Mesendoderm (in vitro differentiated cells): ENCODE results near the gene CDC34.

ENCODE experiments used
- DNase-seq: peaks from one replicate; pipeline ENCODE4 v3.0.0; 2013
- H2AK5ac ChIP-seq: 2 replicates; pipeline ENCODE4 v1.6.1; 2013; ENCODE audit warnings: low read length, inconsistent platforms
- H2BK120ac ChIP-seq: 2 replicates; pipeline ENCODE4 v1.6.1; 2013; ENCODE audit warnings: low read depth, mild to moderate bottlenecking, low read length, moderate library complexity, mixed read lengths
- H2BK15ac ChIP-seq: replicated peaks from 2 replicates; pipeline ENCODE4 v1.6.1; 2013; ENCODE audit warnings: low read depth, mild to moderate bottlenecking, moderate library complexity
- H2BK5ac ChIP-seq: 2 replicates; pipeline ENCODE4 v1.6.1; 2013; ENCODE audit warnings: low read length, inconsistent platforms
- H3K18ac ChIP-seq: 2 replicates; pipeline ENCODE4 v1.6.1; 2013; ENCODE audit warnings: mild to moderate bottlenecking, low read length, mixed read lengths
- H3K23ac ChIP-seq: one replicate; pipeline ENCODE4 v1.6.1; 2013; ENCODE audit warnings: low read length
- H3K27ac ChIP-seq: 2 replicates; pipeline ENCODE4 v1.5.1; 2013; ENCODE audit warnings: low read depth, mild to moderate bottlenecking, inconsistent platforms, low read length, moderate library complexity
- H3K27me3 ChIP-seq: 2 replicates; pipeline ENCODE4 v1.6.1; 2013; ENCODE audit warnings: low read length, control low read depth, mild to moderate bottlenecking, inconsistent platforms; ENCODE audit not compliant: insufficient read depth, poor library complexity
- H3K36me3 ChIP-seq: 2 replicates; pipeline ENCODE4 v1.6.1; 2013; ENCODE audit warnings: low read length, inconsistent platforms; ENCODE audit not compliant: control insufficient read depth, insufficient read depth
- H3K4ac ChIP-seq: one replicate; pipeline ENCODE4 v1.6.1; 2013; ENCODE audit warnings: low read depth, mild to moderate bottlenecking, low read length, moderate library complexity
- H3K4me1 ChIP-seq: 2 replicates; pipeline ENCODE4 v1.6.1; 2013; ENCODE audit warnings: low read depth, low read length, inconsistent platforms; ENCODE audit not compliant: control insufficient read depth
- H3K4me2 ChIP-seq: 2 replicates; pipeline ENCODE4 v1.6.1; 2013; ENCODE audit warnings: low read length
- H3K4me3 ChIP-seq: 2 replicates; pipeline ENCODE4 v1.5.1; 2013; ENCODE audit warnings: mild to moderate bottlenecking, low read length
- H3K56ac ChIP-seq: one replicate; pipeline ENCODE4 v1.6.1; 2013; ENCODE audit warnings: low read length
- H3K79me1 ChIP-seq: 2 replicates; pipeline ENCODE4 v1.6.1; 2013; ENCODE audit warnings: low read length, inconsistent platforms
- H3K79me2 ChIP-seq: 2 replicates; pipeline ENCODE4 v1.6.1; 2013; ENCODE audit warnings: mild to moderate bottlenecking, low read length; ENCODE audit not compliant: control insufficient read depth, insufficient read depth
- H3K9ac ChIP-seq: 2 replicates; pipeline ENCODE4 v1.6.1; 2013; ENCODE audit warnings: low read length, inconsistent platforms
- H4K5ac ChIP-seq: one replicate; pipeline ENCODE4 v1.6.1; 2013; ENCODE audit warnings: low read length
- H4K8ac ChIP-seq: one replicate; pipeline ENCODE4 v1.6.1; 2013; ENCODE audit warnings: low read depth, mild to moderate bottlenecking, control low read depth, low read length, moderate library complexity
- WGBS: extraction: QIAGEN DNeasy Blood & Tissue Kit; methylation state at CpG from one replicate; pipeline ENCODE4 v1.1.7; 2013; ENCODE audit warnings: low lambda C conversion rate, missing lambda C conversion rate; ENCODE audit not compliant: insufficient coverage; ENCODE audit errors: extremely low coverage; 5-methylcytosine and 5-hydroxymethylcytosine counted together

The CDC34 gene

GRCh38 chr19:485583-486236 is 45.9 kb upstream of the CDC34 start:
- no peak for DNase-seq
- H3K27ac ChIP-seq: no peak overlapping the region
- WGBS: no CpG with 5 or more reads among the region's 23 CpGs

GRCh38 chr19:488505-489417 is 42.8 kb upstream of the CDC34 start:
- peak overlapping the region; percentile 96 for H3K18ac ChIP-seq
- WGBS: no CpG with 5 or more reads among the region's 114 CpGs
- H3K36me3 ChIP-seq: no peaks in the 10 kb centered on the region
- H3K27ac ChIP-seq: peak overlapping the region; percentile 92
- H2AK5ac ChIP-seq: no peak overlapping the region
- H4K5ac ChIP-seq: no peak overlapping the region
- no peaks in the 10 kb centered on the region for H3K79me1 ChIP-seq
- no peaks in the 10 kb centered on the region for H3K27me3 ChIP-seq
- no peaks in the 10 kb centered on the region for H3K79me2 ChIP-seq
- H2BK5ac ChIP-seq: peak overlapping the region; percentile 50
- DNase-seq: peak; percentile 95
- no peak overlapping the region for H2BK15ac ChIP-seq
- peak overlapping the region; percentile 59 for H3K4me2 ChIP-seq
- H2BK120ac ChIP-seq: no peak overlapping the region
- no peaks in the 10 kb centered on the region for H3K4me1 ChIP-seq
- H3K4ac ChIP-seq: peak overlapping the region; percentile 92
- peak overlapping the region; percentile 91 for H3K56ac ChIP-seq
- H4K8ac ChIP-seq: peak overlapping the region; percentile 68
- peak overlapping the region; percentile 94 for H3K9ac ChIP-seq
- H3K23ac ChIP-seq: no peak overlapping the region
- peak overlapping the region; percentile 82 for H3K4me3 ChIP-seq

More at GRCh38 chr19:485583-486236, 45.9 kb upstream of the CDC34 start:
- Histone ChIP-seq H3K4me1 (no peaks in the 10 kb centered on the region), H3K56ac (peak overlapping the region; percentile 44), H2BK5ac (no peak overlapping the region), H3K27me3 (no peaks in the 10 kb centered on the region), H4K5ac (no peak overlapping the region), H3K36me3 (no peaks in the 10 kb centered on the region), H3K4ac (no peak overlapping the region), H2BK120ac (no peak overlapping the region), H2BK15ac (no peak overlapping the region), H4K8ac (no peak overlapping the region), H3K9ac (peak overlapping the region; percentile 32), H3K4me3 (no peak overlapping the region), H3K79me1 (no peaks in the 10 kb centered on the region), H3K18ac (no peak overlapping the region), H3K23ac (no peak overlapping the region), H3K4me2 (no peak overlapping the region), H3K79me2 (no peaks in the 10 kb centered on the region), H2AK5ac (no peak overlapping the region)

- Histone ChIP-seq H3K4ac (no peak overlapping the region), H3K79me1 (no peaks in the 10 kb centered on the region), H3K4me1 (no peaks in the 10 kb centered on the region), H2BK15ac (no peak overlapping the region), H3K79me2 (no peaks in the 10 kb centered on the region), H2AK5ac (no peak overlapping the region), H3K4me3 (peak overlapping the region; percentile 73), H2BK120ac (no peak overlapping the region), H3K56ac (peak overlapping the region; percentile 86), H3K36me3 (no peaks in the 10 kb centered on the region), H3K27me3 (no peaks in the 10 kb centered on the region), H3K18ac (peak overlapping the region; percentile 29), H4K5ac (no peak overlapping the region), H3K9ac (peak overlapping the region; percentile 94), H3K4me2 (peak overlapping the region; percentile 93), H3K23ac (no peak overlapping the region), H4K8ac (no peak overlapping the region), H2BK5ac (no peak overlapping the region), H3K27ac (peak overlapping the region; percentile 36)
- peak; percentile 63 for DNase-seq
- no CpG with 5 or more reads among the region's 61 CpGs for WGBS
Measured at GRCh38 chr19:489418-490196, 42.0 kb upstream of the CDC34 start.

DNA sequence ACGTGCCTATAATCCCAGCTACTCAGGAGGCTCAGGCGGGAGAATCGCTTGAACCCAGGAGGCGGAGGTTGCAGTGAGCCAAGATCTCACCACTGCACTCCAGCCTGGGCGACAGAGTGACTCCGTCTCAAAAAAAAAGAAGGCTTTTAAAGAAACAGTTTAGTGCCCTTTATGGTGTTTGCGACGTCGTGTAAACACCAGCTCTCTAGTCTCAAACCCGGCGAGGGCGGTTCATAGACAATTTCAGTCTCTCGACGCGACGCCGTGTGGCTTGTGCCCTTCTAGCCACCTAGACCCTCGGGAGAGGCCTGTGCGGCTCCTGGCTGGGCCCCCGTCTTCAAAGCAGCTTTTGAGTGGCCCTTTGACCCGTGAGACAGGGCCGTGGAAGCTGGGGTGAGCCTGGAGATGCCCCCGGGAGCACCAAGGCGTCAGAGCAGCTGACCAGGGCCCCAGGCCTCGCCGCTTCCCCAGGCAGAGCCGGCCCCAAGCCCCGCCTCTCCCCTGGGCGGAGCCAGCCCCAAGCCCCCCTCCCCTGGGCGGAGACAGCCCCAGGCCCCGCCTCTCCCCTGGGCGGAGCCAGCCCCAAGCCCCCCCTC is 40.3 kb upstream of the CDC34 start:
- no peak overlapping the region for H3K9ac ChIP-seq
- H3K4ac ChIP-seq: no peak overlapping the region
- no peaks in the 10 kb centered on the region for H3K4me1 ChIP-seq
- no peaks in the 10 kb centered on the region for H3K27me3 ChIP-seq
- no peak overlapping the region for H3K27ac ChIP-seq
- H3K4me3 ChIP-seq: no peak overlapping the region
- no peak overlapping the region for H4K5ac ChIP-seq
- H3K4me2 ChIP-seq: no peak overlapping the region
- no peak overlapping the region for H3K18ac ChIP-seq
- H2AK5ac ChIP-seq: no peak overlapping the region
- H2BK120ac ChIP-seq: no peak overlapping the region
- no peaks in the 10 kb centered on the region for H3K79me1 ChIP-seq
- no peak overlapping the region for H2BK15ac ChIP-seq
- H3K36me3 ChIP-seq: no peaks in the 10 kb centered on the region
- no peak overlapping the region for H4K8ac ChIP-seq
- no peak overlapping the region for H3K23ac ChIP-seq
- H2BK5ac ChIP-seq: no peak overlapping the region
- peak; percentile 36 for DNase-seq
- H3K56ac ChIP-seq: no peak overlapping the region
- no peaks in the 10 kb centered on the region for H3K79me2 ChIP-seq
- WGBS: no CpG with 5 or more reads among the region's 32 CpGs

GRCh38 chr19:492091-492531 is 39.4 kb upstream of the CDC34 start:
- Histone ChIP-seq H2BK15ac (no peak overlapping the region), H3K23ac (no peak overlapping the region), H3K79me1 (no peaks in the 10 kb centered on the region), H4K5ac (no peak overlapping the region), H3K18ac (no peak overlapping the region), H3K4me3 (no peak overlapping the region), H2BK120ac (no peak overlapping the region), H3K4me1 (no peaks in the 10 kb centered on the region), H4K8ac (no peak overlapping the region), H3K4ac (no peak overlapping the region), H3K79me2 (no peaks in the 10 kb centered on the region), H2BK5ac (no peak overlapping the region), H3K27ac (no peak overlapping the region), H3K9ac (no peak overlapping the region), H2AK5ac (no peak overlapping the region), H3K27me3 (no peaks in the 10 kb centered on the region), H3K4me2 (no peak overlapping the region), H3K56ac (no peak overlapping the region), H3K36me3 (no peaks in the 10 kb centered on the region)
- no peak for DNase-seq
- WGBS: no CpG with 5 or more reads among the region's 19 CpGs
